Inflammatory macrophage treated with lipopolysaccharide for 4 hours (primary cell): Measurements from ENCODE around the gene NACC2.
A peak's percentile ranks its signal among the peaks of the same experiment; 100 is the strongest.

ENCODE experiments used
- DNase-seq: peaks from one replicate; pipeline ENCODE4 v3.0.0-alpha.2; 2020

The NACC2 gene

GRCh38 chr9:136095070-136096058 is at the start of gene NACC2:
Gene NACC2 (minus strand): TSS chr9:136095289. CDS start chr9:136050521, 44,768 bp downstream.
- DNase-seq = peak; percentile 52

DNA sequence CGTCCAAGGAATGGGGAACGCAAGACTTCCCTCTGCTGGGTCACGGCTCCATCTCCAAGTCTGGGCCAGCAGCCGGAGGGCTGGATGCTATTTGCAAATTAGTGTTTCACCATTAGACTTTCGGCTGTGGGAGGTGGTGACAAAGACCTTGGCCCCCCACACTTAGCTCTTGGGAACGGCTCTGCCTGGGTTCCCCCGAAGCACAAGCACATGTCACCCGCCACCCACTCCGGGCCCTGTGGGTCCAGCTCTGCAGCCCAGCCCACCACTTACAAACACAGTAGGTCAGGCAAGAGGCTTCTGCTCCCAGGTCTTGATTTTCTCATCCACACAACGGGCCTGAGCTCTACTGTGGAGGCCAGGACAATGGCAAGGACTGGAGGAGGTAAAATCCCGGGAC is 49.4 kb upstream of the NACC2 start:
- no peak for DNase-seq

DNA sequence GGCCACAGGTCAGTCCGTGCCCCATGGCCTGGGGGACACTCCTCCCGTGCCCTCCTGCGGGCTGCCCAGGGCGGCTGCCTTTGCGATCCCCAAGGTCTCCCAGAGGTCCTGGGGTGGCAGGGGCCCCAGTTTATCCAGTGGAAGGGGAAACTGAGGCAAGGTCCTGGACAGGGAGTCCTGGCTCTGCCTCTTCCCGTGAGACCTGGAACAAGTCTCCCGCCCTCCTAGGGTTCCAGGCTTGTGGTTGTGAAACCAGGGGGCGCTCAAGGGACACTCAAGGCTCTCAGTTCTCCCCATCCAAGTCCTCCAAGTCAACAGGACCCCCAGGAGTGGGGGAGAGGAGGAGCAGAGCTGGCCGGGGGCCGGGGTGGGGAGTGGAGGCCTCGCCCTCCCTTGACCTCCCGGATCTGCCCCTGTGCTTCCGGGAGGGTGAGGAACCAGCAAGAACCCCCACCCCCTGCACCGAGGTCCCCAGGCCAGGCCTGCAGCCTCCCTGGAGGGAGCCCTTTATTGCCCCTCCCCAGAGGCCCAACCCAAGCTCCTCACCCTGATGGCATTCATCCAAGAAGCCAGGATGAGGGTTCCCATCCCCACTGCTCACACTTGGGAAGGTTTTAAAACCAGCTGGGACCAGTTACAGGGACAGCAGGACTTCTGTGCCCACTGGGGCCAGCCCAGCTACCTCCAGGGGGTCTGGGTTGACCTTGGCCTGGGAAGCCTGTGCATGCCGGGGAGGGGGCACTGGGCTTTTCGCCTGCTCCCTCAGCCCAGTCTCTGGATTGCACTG is 48.3 kb upstream of the NACC2 start:
- no peak for DNase-seq

GRCh38 chr9:136142859-136143214 is 47.7 kb upstream of the NACC2 start:
- no peak for DNase-seq

DNA sequence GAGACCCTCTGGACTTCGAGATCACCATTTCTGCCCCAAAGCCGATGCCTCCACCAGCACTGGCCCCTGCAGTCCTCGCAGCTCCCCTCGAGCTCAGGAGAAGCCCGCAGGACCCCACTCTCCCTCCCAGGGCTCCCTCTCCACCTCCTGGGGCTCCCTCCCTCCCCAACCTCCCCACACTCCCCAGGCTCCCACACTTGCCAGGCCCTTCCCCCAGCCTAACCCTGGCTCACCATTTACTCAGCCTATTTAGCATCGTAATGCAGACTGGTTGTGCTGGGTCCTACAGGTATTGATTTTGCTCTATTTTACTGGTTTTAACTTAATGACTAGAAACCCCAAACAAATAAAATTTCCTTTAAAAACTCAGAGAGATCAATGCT is 47.3 kb upstream of the NACC2 start:
- no peak for DNase-seq

- DNase-seq = no peak
These were observed 46.8 kb upstream of the NACC2 start for GRCh38 chr9:136141682-136142413.

- no peak for DNase-seq
These were observed 45.9 kb upstream of the NACC2 start for GRCh38 chr9:136140966-136141365.

GRCh38 chr9:136140046-136140445 is 45.0 kb upstream of the NACC2 start:
- DNase-seq = no peak

GRCh38 chr9:136138566-136138965 is 43.5 kb upstream of the NACC2 start:
- DNase-seq = peak; percentile 3

GRCh38 chr9:136137321-136138265 is 42.5 kb upstream of the NACC2 start:
- no peak for DNase-seq

GRCh38 chr9:136136127-136136925 is 41.2 kb upstream of the NACC2 start:
- DNase-seq = no peak

GRCh38 chr9:136135326-136136126 is 40.4 kb upstream of the NACC2 start:
- no peak for DNase-seq

DNA sequence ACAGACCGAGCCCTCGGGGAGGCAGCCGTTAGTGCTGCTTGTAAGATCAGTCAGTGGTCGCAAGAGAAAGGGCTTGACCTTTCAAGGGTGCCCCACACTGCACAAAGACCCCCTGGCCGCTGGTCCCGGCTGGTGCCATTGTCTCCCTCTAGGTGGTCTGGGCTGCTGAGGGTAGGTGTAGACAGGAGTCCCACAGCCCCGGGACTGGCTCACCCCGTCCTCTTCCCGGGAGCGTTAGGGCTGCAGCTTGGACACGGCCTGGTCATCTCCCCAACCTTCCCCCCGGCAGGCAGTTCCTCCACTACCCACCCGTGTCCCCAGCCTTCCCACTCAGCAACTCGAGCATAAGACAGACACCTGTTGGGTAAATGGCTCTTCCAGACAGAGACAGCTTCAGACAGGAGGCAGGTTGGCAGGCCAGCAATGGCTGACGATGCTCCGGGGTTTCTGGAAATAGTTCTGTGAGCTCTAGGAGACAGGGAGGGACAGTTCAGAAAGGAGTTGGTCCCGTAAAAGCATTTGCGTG is 38.9 kb upstream of the NACC2 start:
- no peak for DNase-seq

- DNase-seq = no peak
These were observed 38.3 kb upstream of the NACC2 start for GRCh38 chr9:136133191-136133958.

DNA sequence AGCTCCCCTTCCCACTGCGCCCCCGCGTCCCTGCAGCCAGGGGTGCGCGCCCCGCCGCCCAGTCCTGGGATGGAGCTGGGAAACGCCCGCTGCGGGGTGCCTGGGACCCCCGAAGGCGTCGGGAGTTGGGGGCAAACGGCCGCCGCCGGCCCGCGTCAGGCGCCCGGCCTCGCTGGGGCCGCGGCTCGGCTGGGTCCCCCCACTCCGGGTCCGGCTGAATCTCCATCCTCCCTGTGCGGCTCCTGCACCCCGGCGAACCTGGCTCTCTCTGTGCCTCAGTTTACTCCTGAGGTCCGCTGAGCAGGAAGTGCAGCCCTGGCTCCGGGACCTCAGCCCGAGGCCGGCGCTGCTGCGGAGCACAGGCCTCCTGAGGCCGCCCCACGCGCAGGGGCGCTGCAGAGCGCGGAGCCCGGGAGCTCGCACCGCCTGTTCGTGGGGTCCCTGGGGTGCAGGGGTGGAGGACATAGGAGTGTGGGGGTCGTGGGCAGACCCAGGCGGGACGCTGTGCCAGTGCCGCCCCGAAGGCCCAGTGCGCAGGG is 37.5 kb upstream of the NACC2 start:
- no peak for DNase-seq

DNA sequence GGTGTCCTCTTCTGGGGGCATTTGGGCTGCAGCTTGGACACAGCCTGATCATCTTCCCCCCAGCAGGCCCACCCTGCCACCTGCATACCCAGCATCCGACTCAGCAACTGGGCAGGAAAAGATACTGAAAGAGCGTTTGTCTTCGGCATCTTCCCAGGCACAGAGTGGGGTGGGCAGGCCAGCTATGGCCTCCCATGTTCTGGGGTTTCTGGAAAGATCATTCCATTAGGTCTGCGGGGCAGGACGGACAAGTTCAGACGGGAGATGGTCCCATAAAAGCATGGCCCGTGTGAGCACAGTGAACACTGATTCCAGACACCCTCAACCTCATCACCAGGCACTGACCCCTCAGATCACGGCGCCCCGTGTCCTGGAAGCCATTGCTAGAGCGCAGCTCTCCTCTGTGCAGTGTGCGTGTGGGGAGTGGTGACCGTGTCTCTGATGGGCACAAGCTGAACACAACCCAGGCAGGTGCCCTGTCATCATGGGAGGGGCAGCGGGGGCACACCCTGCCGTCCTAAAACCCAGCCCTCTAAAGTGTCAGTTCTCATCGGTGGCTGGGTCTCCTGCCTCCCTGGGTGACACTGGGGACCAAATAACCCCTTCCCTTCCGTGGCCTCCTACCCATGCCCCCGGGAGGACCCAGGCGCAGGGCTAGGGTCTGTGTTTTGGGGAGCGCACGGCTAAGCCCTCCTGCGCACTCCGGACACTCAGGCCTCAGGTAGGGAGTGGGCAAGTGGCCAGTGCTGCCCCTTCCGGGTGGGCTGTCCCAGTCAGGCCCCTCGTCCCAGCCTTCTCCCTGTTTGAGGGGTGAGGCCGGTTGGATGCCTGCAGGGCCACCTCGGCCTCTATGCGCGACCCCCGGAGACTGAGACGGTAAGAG is 36.8 kb upstream of the NACC2 start:
- DNase-seq = no peak

DNA sequence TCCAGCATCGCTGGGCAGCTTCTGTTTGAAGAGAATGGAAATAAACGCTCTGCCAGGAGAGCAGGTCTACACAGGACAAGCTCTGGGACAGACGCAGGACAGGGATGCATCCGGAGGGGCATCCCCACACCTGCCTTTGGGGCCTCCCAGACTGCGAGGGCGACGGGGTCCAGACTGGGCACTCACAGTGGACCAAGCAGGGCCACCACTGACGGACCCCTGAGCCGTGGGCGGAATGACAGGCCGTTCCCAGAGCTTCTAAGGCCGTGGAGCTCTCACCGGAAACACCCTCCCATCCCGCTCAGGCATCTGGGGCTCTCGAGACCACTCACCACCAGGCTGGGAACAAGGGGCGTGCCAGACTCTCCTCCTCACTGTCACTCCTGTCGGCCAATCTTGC is 34.1 kb upstream of the NACC2 start:
- DNase-seq = no peak

DNA sequence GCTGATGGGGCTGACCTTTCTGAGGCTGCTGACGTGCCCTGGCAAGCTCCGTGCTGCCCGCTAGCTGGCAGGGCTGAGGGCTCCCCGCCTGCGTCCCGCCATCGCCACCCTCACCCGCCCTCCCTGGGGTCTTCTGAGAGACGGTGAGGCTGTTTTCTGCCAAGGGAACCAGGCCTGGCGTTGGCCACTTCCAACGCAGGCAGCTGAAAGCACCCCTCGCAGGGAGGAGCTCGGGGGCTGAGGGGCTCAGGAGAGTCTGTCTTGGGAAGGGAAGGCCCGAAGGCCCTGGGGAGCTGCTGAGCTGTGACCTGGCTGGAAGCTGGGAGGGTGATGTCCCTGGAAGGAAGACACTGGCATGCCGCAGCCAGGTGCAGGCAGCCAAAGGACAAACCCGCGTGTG is 33.3 kb upstream of the NACC2 start:
- DNase-seq = no peak
